ENCODE data around the gene CALN1.

CALN1 gene

DNA sequence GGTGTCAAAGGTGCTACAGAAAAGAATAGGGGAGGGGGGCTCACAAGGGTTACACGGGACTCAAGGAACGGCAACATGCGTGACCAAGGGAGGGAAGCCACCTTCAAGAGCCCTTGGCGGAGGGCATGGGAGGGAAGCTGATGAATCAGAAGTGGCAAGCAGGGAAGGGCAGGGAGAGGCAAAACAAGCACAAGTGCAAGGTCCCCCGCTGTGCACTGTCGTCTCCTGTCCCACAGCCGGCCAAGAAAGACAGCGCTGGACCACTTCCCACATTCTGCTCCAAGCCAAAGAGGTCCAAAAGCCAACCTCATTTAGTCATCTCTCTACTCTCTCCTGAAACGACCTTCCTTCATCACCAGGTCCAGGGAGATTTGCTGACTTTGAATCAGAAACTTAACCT, 102.7 kb downstream of the CALN1 start:
- H3K27me3 ChIP-seq (ENCODE audit: control insufficient read depth, insufficient read depth, low read length): no peaks in the 10 kb centered on the region
- H3K36me3 ChIP-seq (ENCODE audit: control insufficient read depth, insufficient read depth, low read length): no peaks in the 10 kb centered on the region
- H3K4me3 ChIP-seq (ENCODE audit: low read length): no peak overlapping the region
- no peaks in the 10 kb centered on the region for H3K4me1 ChIP-seq (ENCODE audit: control insufficient read depth, insufficient read depth, low read length)
- H3K27ac ChIP-seq (ENCODE audit: low read depth, low read length): no peak overlapping the region
- no peak overlapping the region for H3K9ac ChIP-seq (ENCODE audit: low read length)

- Histone ChIP-seq H3K9ac (ENCODE audit: low read length) (no peak overlapping the region), H3K27me3 (ENCODE audit: control insufficient read depth, insufficient read depth, low read length) (no peaks in the 10 kb centered on the region), H3K4me3 (ENCODE audit: low read length) (no peak overlapping the region), H3K27ac (ENCODE audit: low read depth, low read length) (no peak overlapping the region), H3K4me1 (ENCODE audit: control insufficient read depth, insufficient read depth, low read length) (no peaks in the 10 kb centered on the region), H3K36me3 (ENCODE audit: control insufficient read depth, insufficient read depth, low read length) (no peaks in the 10 kb centered on the region)
These were observed 103.2 kb downstream of the CALN1 start for GRCh38 chr7:72308986-72309385.

DNA sequence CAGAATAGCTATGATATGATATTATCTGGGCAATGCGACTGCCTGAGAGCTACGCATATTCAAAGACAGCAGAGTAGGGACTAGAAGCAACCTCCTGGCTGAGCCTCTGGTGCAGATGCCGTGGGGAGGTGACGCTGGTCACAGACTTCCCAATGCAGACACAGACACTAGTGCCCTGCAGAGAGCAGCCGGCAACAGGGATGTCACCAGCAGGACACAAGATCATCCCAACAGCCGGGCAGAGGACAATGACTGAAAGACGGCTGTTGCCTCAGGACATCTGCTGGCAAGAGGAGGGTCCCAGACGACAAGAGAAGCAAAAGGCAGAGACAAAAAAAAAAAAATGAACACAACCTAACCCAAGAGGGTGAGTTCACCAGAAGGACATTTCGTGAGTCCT, 104.6 kb downstream of the CALN1 start:
- Histone ChIP-seq H3K4me3 (ENCODE audit: low read length) (no peak overlapping the region), H3K27ac (ENCODE audit: low read depth, low read length) (no peak overlapping the region)

DNA sequence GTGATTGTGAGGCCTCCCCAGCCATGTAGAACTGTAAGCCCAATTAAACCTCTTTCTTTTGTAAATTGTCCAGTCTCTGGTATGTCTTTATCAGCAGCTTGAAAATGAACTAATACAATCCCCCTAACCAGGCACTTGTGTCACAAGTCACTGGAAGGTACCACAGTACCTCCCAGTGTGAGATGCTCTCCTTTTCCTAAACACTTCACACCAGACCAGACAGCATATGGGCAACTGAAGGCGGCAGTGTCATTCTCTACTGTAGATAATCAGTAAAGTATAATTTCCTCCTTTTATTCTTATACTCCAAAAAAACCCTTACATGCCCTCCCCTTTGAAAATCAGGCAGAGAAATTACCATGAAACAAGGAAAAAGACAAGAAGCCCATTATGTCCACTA, 113.2 kb downstream of the CALN1 start:
- no peaks in the 10 kb centered on the region for H3K27me3 ChIP-seq (ENCODE audit: control insufficient read depth, insufficient read depth, low read length)
- H3K36me3 ChIP-seq (ENCODE audit: control insufficient read depth, insufficient read depth, low read length): no peaks in the 10 kb centered on the region
- no peak overlapping the region for H3K9ac ChIP-seq (ENCODE audit: low read length)
- no peak overlapping the region for H3K4me3 ChIP-seq (ENCODE audit: low read length)
- H3K4me1 ChIP-seq (ENCODE audit: control insufficient read depth, insufficient read depth, low read length): no peaks in the 10 kb centered on the region
- H3K27ac ChIP-seq (ENCODE audit: low read depth, low read length): no peak overlapping the region

More for the DNA sequence above, 104.6 kb downstream of the CALN1 start:
- no peaks in the 10 kb centered on the region for H3K36me3 ChIP-seq (ENCODE audit: control insufficient read depth, insufficient read depth, low read length)
- H3K4me1 ChIP-seq (ENCODE audit: control insufficient read depth, insufficient read depth, low read length): no peaks in the 10 kb centered on the region
- H3K9ac ChIP-seq (ENCODE audit: low read length): no peak overlapping the region
- H3K27me3 ChIP-seq (ENCODE audit: control insufficient read depth, insufficient read depth, low read length): no peaks in the 10 kb centered on the region

DNA sequence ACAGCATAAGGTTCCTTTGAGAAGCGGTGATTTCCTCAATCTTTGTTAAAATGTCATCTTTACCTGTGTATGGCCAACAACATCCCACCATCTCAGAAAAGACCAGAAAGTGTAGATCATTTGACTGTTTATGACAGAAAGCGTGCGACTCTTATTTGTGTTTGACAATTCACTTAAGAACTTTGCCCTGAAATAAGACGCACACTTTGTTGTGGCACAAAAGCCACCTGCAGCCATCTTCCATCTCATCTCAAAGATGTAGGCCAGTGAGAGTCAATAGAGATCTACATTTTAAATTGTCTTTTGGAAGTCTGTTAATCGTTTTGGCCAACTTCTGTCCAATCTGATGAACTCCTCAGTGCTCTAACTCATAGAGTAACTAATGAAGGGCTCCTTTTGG, 114.0 kb downstream of the CALN1 start:
- no peak overlapping the region for H3K27ac ChIP-seq (ENCODE audit: low read depth, low read length)
- H3K36me3 ChIP-seq (ENCODE audit: control insufficient read depth, insufficient read depth, low read length): no peaks in the 10 kb centered on the region
- H3K4me3 ChIP-seq (ENCODE audit: low read length): no peak overlapping the region
- no peaks in the 10 kb centered on the region for H3K4me1 ChIP-seq (ENCODE audit: control insufficient read depth, insufficient read depth, low read length)
- no peak overlapping the region for H3K9ac ChIP-seq (ENCODE audit: low read length)
- H3K27me3 ChIP-seq (ENCODE audit: control insufficient read depth, insufficient read depth, low read length): no peaks in the 10 kb centered on the region

GRCh38 chr7:72297636-72298035, 114.5 kb downstream of the CALN1 start:
- Histone ChIP-seq H3K4me1 (ENCODE audit: control insufficient read depth, insufficient read depth, low read length) (no peaks in the 10 kb centered on the region), H3K4me3 (ENCODE audit: low read length) (no peak overlapping the region), H3K27me3 (ENCODE audit: control insufficient read depth, insufficient read depth, low read length) (no peaks in the 10 kb centered on the region), H3K36me3 (ENCODE audit: control insufficient read depth, insufficient read depth, low read length) (no peaks in the 10 kb centered on the region), H3K27ac (ENCODE audit: low read depth, low read length) (no peak overlapping the region), H3K9ac (ENCODE audit: low read length) (no peak overlapping the region)

GRCh38 chr7:72292794-72293193, 119.3 kb downstream of the CALN1 start:
- Histone ChIP-seq H3K27ac (ENCODE audit: low read depth, low read length) (no peak overlapping the region), H3K4me3 (ENCODE audit: low read length) (no peak overlapping the region), H3K4me1 (ENCODE audit: control insufficient read depth, insufficient read depth, low read length) (no peaks in the 10 kb centered on the region), H3K9ac (ENCODE audit: low read length) (no peak overlapping the region), H3K27me3 (ENCODE audit: control insufficient read depth, insufficient read depth, low read length) (no peaks in the 10 kb centered on the region), H3K36me3 (ENCODE audit: control insufficient read depth, insufficient read depth, low read length) (no peaks in the 10 kb centered on the region)

DNA sequence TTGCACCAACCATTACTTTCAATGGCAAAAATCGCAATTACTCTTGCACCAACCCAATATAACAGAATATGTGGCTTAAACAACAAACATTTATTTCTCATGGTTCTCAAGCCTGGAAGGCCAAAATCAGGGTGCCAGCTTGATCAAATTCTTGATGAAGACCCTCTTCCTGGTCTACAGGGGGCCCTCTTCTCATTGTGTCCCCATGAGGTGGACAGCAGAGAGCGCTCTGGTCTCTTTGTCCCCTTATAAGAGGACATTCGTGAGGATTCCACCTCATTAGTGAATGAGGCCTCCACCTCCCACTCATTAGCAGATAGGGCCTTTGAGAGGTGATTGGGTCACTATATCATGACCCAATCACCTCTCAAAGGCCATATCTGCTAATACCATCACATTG, 120.0 kb downstream of the CALN1 start:
- Histone ChIP-seq H3K4me3 (ENCODE audit: low read length) (no peak overlapping the region), H3K9ac (ENCODE audit: low read length) (no peak overlapping the region), H3K36me3 (ENCODE audit: control insufficient read depth, insufficient read depth, low read length) (no peaks in the 10 kb centered on the region), H3K27me3 (ENCODE audit: control insufficient read depth, insufficient read depth, low read length) (no peaks in the 10 kb centered on the region), H3K4me1 (ENCODE audit: control insufficient read depth, insufficient read depth, low read length) (no peaks in the 10 kb centered on the region), H3K27ac (ENCODE audit: low read depth, low read length) (no peak overlapping the region)

DNA sequence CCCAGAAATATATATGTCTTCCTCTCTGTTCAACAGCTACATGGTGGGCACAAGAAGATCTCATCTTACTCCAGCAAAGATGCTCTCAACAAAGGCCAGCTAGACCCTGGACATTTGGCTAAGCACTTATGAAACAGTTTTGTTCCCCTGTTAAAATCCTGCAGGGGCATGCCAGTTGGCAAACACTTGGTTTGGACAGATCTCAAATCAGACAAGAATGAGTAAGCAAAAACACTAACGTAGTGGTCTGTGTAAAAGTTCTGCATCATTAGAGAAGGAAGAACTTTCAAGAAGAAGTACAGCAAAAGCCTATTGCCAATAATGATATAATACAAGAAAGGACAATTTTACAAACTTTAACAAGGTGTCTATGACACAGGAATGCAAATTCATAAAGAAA, 125.6 kb downstream of the CALN1 start:
- Histone ChIP-seq H3K4me1 (ENCODE audit: control insufficient read depth, insufficient read depth, low read length) (no peaks in the 10 kb centered on the region), H3K9ac (ENCODE audit: low read length) (no peak overlapping the region), H3K4me3 (ENCODE audit: low read length) (no peak overlapping the region), H3K27ac (ENCODE audit: low read depth, low read length) (no peak overlapping the region), H3K36me3 (ENCODE audit: control insufficient read depth, insufficient read depth, low read length) (no peaks in the 10 kb centered on the region), H3K27me3 (ENCODE audit: control insufficient read depth, insufficient read depth, low read length) (no peaks in the 10 kb centered on the region)

GRCh38 chr7:72283309-72283708, 128.8 kb downstream of the CALN1 start:
- Histone ChIP-seq H3K27me3 (ENCODE audit: control insufficient read depth, insufficient read depth, low read length) (no peaks in the 10 kb centered on the region), H3K4me1 (ENCODE audit: control insufficient read depth, insufficient read depth, low read length) (no peaks in the 10 kb centered on the region), H3K36me3 (ENCODE audit: control insufficient read depth, insufficient read depth, low read length) (no peaks in the 10 kb centered on the region), H3K4me3 (ENCODE audit: low read length) (no peak overlapping the region), H3K27ac (ENCODE audit: low read depth, low read length) (no peak overlapping the region), H3K9ac (ENCODE audit: low read length) (no peak overlapping the region)

GRCh38 chr7:72281308-72281707, 130.8 kb downstream of the CALN1 start:
- no peak overlapping the region for H3K27ac ChIP-seq (ENCODE audit: low read depth, low read length)
- H3K4me3 ChIP-seq (ENCODE audit: low read length): no peak overlapping the region
- no peaks in the 10 kb centered on the region for H3K27me3 ChIP-seq (ENCODE audit: control insufficient read depth, insufficient read depth, low read length)

DNA sequence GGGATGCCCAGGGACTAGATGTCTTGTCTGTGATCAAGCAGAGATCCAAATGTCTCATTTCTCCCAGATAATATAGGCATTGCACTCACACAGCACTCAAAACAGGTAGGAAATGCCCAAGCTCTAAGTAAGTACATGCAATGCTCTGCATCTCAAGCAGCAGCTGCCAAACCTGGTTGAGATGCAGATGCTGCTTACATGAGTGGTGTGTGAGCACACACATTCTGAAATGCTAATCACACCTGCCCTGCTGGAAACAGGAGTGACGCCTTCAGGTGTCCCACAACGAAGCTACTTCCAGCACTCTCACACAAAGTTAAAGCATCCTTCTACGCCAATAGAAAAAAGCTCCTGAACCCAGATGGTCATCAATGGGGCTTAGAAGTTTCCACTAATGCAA, 132.9 kb downstream of the CALN1 start:
- H3K9ac ChIP-seq (ENCODE audit: low read length): no peak overlapping the region
- H3K4me3 ChIP-seq (ENCODE audit: low read length): no peak overlapping the region
- no peaks in the 10 kb centered on the region for H3K4me1 ChIP-seq (ENCODE audit: control insufficient read depth, insufficient read depth, low read length)
- H3K27me3 ChIP-seq (ENCODE audit: control insufficient read depth, insufficient read depth, low read length): no peaks in the 10 kb centered on the region
- no peaks in the 10 kb centered on the region for H3K36me3 ChIP-seq (ENCODE audit: control insufficient read depth, insufficient read depth, low read length)
- H3K27ac ChIP-seq (ENCODE audit: low read depth, low read length): no peak overlapping the region

More at GRCh38 chr7:72281308-72281707, 130.8 kb downstream of the CALN1 start:
- H3K4me1 ChIP-seq (ENCODE audit: control insufficient read depth, insufficient read depth, low read length): no peaks in the 10 kb centered on the region
- no peaks in the 10 kb centered on the region for H3K36me3 ChIP-seq (ENCODE audit: control insufficient read depth, insufficient read depth, low read length)
- no peak overlapping the region for H3K9ac ChIP-seq (ENCODE audit: low read length)

GRCh38 chr7:72278550-72278949, 133.6 kb downstream of the CALN1 start:
- Histone ChIP-seq H3K4me1 (ENCODE audit: control insufficient read depth, insufficient read depth, low read length) (no peaks in the 10 kb centered on the region), H3K27ac (ENCODE audit: low read depth, low read length) (no peak overlapping the region), H3K36me3 (ENCODE audit: control insufficient read depth, insufficient read depth, low read length) (no peaks in the 10 kb centered on the region), H3K4me3 (ENCODE audit: low read length) (no peak overlapping the region), H3K27me3 (ENCODE audit: control insufficient read depth, insufficient read depth, low read length) (no peaks in the 10 kb centered on the region), H3K9ac (ENCODE audit: low read length) (no peak overlapping the region)

All from rectal smooth muscle tissue (tissue), 1 donor.